Mesendoderm (in vitro differentiated cells): ENCODE results near the gene USP31.

ENCODE experiments used
- DNase-seq: peaks from one replicate; pipeline ENCODE4 v3.0.0; 2013
- H2AK5ac ChIP-seq: 2 replicates; pipeline ENCODE4 v1.6.1; 2013; ENCODE audit warnings: low read length, inconsistent platforms
- H2BK120ac ChIP-seq: 2 replicates; pipeline ENCODE4 v1.6.1; 2013; ENCODE audit warnings: low read depth, mild to moderate bottlenecking, low read length, moderate library complexity, mixed read lengths
- H2BK15ac ChIP-seq: replicated peaks from 2 replicates; pipeline ENCODE4 v1.6.1; 2013; ENCODE audit warnings: low read depth, mild to moderate bottlenecking, moderate library complexity
- H2BK5ac ChIP-seq: 2 replicates; pipeline ENCODE4 v1.6.1; 2013; ENCODE audit warnings: low read length, inconsistent platforms
- H3K18ac ChIP-seq: 2 replicates; pipeline ENCODE4 v1.6.1; 2013; ENCODE audit warnings: mild to moderate bottlenecking, low read length, mixed read lengths
- H3K23ac ChIP-seq: one replicate; pipeline ENCODE4 v1.6.1; 2013; ENCODE audit warnings: low read length
- H3K27ac ChIP-seq: 2 replicates; pipeline ENCODE4 v1.5.1; 2013; ENCODE audit warnings: low read depth, mild to moderate bottlenecking, inconsistent platforms, low read length, moderate library complexity
- H3K27me3 ChIP-seq: 2 replicates; pipeline ENCODE4 v1.6.1; 2013; ENCODE audit warnings: low read length, control low read depth, mild to moderate bottlenecking, inconsistent platforms; ENCODE audit not compliant: insufficient read depth, poor library complexity
- H3K36me3 ChIP-seq: 2 replicates; pipeline ENCODE4 v1.6.1; 2013; ENCODE audit warnings: low read length, inconsistent platforms; ENCODE audit not compliant: control insufficient read depth, insufficient read depth
- H3K4ac ChIP-seq: one replicate; pipeline ENCODE4 v1.6.1; 2013; ENCODE audit warnings: low read depth, mild to moderate bottlenecking, low read length, moderate library complexity
- H3K4me1 ChIP-seq: 2 replicates; pipeline ENCODE4 v1.6.1; 2013; ENCODE audit warnings: low read depth, low read length, inconsistent platforms; ENCODE audit not compliant: control insufficient read depth
- H3K4me2 ChIP-seq: 2 replicates; pipeline ENCODE4 v1.6.1; 2013; ENCODE audit warnings: low read length
- H3K4me3 ChIP-seq: 2 replicates; pipeline ENCODE4 v1.5.1; 2013; ENCODE audit warnings: mild to moderate bottlenecking, low read length
- H3K56ac ChIP-seq: one replicate; pipeline ENCODE4 v1.6.1; 2013; ENCODE audit warnings: low read length
- H3K79me1 ChIP-seq: 2 replicates; pipeline ENCODE4 v1.6.1; 2013; ENCODE audit warnings: low read length, inconsistent platforms
- H3K79me2 ChIP-seq: 2 replicates; pipeline ENCODE4 v1.6.1; 2013; ENCODE audit warnings: mild to moderate bottlenecking, low read length; ENCODE audit not compliant: control insufficient read depth, insufficient read depth
- H3K9ac ChIP-seq: 2 replicates; pipeline ENCODE4 v1.6.1; 2013; ENCODE audit warnings: low read length, inconsistent platforms
- H4K5ac ChIP-seq: one replicate; pipeline ENCODE4 v1.6.1; 2013; ENCODE audit warnings: low read length
- H4K8ac ChIP-seq: one replicate; pipeline ENCODE4 v1.6.1; 2013; ENCODE audit warnings: low read depth, mild to moderate bottlenecking, control low read depth, low read length, moderate library complexity
- WGBS: extraction: QIAGEN DNeasy Blood & Tissue Kit; methylation state at CpG from one replicate; pipeline ENCODE4 v1.1.7; 2013; ENCODE audit warnings: low lambda C conversion rate, missing lambda C conversion rate; ENCODE audit not compliant: insufficient coverage; ENCODE audit errors: extremely low coverage; 5-methylcytosine and 5-hydroxymethylcytosine counted together

Gene USP31

DNA sequence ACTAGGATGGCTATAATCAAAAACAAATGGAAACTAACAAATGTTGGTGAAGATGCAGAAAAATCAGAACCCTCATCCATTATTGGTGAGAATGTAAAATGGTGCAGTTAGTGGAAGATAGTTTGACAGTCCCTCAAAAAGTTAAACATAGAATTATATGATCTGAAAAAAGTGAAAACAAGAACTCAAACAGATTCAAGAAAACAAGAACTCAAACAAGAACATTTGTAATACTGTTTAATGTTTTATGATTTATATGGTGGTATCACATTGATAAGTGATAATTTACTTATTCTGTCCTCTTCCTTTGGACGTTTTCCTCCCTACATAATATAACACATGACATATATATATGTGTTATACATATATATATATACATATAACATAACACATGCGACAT, 12.0 kb downstream of the USP31 start:
- WGBS: no CpG with 5 or more reads among the region's 2 CpGs

DNA sequence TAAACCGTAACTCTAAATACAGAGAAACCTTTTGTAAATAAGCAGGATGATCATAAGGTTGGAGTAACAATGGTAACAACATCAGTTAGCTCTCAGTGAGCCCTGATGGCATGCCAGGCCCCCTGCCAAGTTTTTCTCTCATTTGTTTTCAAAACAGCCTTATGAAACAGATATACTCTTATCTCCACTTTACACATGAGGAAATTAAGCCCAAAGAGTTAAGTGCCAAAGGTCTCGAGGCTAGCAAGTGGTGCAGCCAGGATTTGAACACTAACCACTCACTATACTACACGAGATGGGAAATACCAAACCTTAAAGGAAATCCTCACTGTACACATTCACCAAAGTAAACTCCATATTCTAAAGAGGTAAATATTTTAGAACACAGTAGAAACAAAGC, 15.0 kb downstream of the USP31 start:
- Histone ChIP-seq H2BK120ac (no peak overlapping the region), H3K56ac (no peak overlapping the region), H3K36me3 (no peaks in the 10 kb centered on the region), H3K4me2 (no peak overlapping the region), H4K8ac (no peak overlapping the region), H3K27ac (no peak overlapping the region), H2BK15ac (no peak overlapping the region), H3K79me2 (peaks cover 42% of the 10 kb centered on the region), H2BK5ac (no peak overlapping the region), H3K27me3 (no peaks in the 10 kb centered on the region), H3K18ac (no peak overlapping the region), H3K23ac (no peak overlapping the region), H3K9ac (no peak overlapping the region), H3K4me1 (no peaks in the 10 kb centered on the region), H3K79me1 (peaks cover 21% of the 10 kb centered on the region), H3K4ac (no peak overlapping the region), H2AK5ac (no peak overlapping the region), H3K4me3 (no peak overlapping the region), H4K5ac (no peak overlapping the region)
- DNase-seq: no peak
- no CpG with 5 or more reads among the region's 3 CpGs for WGBS

More for the DNA sequence above, 12.0 kb downstream of the USP31 start:
- H2BK15ac ChIP-seq: no peak overlapping the region
- no peak overlapping the region for H2BK120ac ChIP-seq
- no peak overlapping the region for H2BK5ac ChIP-seq
- no peak overlapping the region for H3K4me3 ChIP-seq
- no peak overlapping the region for H3K23ac ChIP-seq
- no peak overlapping the region for H3K9ac ChIP-seq
- H3K56ac ChIP-seq: no peak overlapping the region
- peaks cover 42% of the 10 kb centered on the region for H3K79me2 ChIP-seq
- H4K5ac ChIP-seq: no peak overlapping the region
- no peak overlapping the region for H3K18ac ChIP-seq
- H3K4me1 ChIP-seq: peaks cover 7% of the 10 kb centered on the region
- H3K79me1 ChIP-seq: peaks cover 24% of the 10 kb centered on the region
- no peak for DNase-seq
- no peak overlapping the region for H3K4me2 ChIP-seq
- no peaks in the 10 kb centered on the region for H3K27me3 ChIP-seq
- no peak overlapping the region for H4K8ac ChIP-seq
- no peak overlapping the region for H3K27ac ChIP-seq
- no peaks in the 10 kb centered on the region for H3K36me3 ChIP-seq
- no peak overlapping the region for H2AK5ac ChIP-seq
- H3K4ac ChIP-seq: no peak overlapping the region

- DNase-seq: no peak
- Histone ChIP-seq H2AK5ac (no peak overlapping the region), H3K79me1 (peaks cover 16% of the 10 kb centered on the region), H3K27ac (no peak overlapping the region), H3K23ac (no peak overlapping the region), H4K5ac (no peak overlapping the region), H3K4ac (no peak overlapping the region), H3K18ac (no peak overlapping the region), H3K27me3 (no peaks in the 10 kb centered on the region), H2BK5ac (no peak overlapping the region), H3K36me3 (no peaks in the 10 kb centered on the region), H3K9ac (no peak overlapping the region), H3K4me1 (no peaks in the 10 kb centered on the region), H3K4me3 (no peak overlapping the region), H3K4me2 (no peak overlapping the region), H2BK120ac (no peak overlapping the region), H3K79me2 (peaks cover 37% of the 10 kb centered on the region), H2BK15ac (no peak overlapping the region), H3K56ac (no peak overlapping the region), H4K8ac (no peak overlapping the region)
- 100% methylated on average over 4 of the region's 11 CpGs for WGBS
Observed at GRCh38 chr16:23132775-23133463, 16.3 kb downstream of the USP31 start.

DNA sequence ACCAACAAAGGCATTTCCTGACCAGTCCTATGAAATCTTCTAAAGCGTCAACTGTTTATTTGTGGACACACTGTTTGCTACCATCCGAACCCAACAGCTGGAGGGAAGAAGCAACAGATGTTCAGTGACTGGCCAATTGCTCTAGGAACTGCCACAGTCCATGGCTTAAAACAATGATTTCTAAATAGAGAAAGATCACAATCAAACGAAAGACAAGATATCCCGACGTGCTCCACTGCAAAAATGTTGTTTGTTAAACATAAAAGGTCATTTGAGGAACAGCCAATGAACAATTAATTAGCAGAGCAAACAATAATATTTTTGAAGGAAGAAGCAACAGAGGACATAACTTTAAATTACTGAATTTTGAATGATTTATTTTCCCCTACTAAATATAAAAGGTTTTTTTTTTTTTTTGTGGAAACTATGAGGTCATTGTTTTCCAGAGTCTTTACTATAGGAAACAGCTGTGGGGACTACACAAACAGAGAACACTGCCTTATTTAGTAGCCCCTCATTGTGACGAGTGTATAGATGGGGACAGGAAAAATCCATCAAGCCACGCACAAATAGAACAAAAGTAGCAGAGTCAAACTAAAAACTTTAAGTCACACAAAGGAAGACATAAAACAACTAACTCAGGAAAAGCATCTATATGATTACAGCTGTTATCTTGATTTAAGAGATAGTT, 17.2 kb downstream of the USP31 start:
- Histone ChIP-seq H2BK5ac (no peak overlapping the region), H3K18ac (no peak overlapping the region), H3K79me1 (peaks cover 18% of the 10 kb centered on the region), H3K79me2 (peaks cover 36% of the 10 kb centered on the region), H4K8ac (no peak overlapping the region), H2BK120ac (no peak overlapping the region), H3K23ac (no peak overlapping the region), H3K27ac (no peak overlapping the region), H3K4me3 (no peak overlapping the region), H3K4ac (no peak overlapping the region), H3K36me3 (no peaks in the 10 kb centered on the region), H4K5ac (no peak overlapping the region), H2BK15ac (no peak overlapping the region), H3K4me2 (no peak overlapping the region), H3K4me1 (no peaks in the 10 kb centered on the region), H3K9ac (no peak overlapping the region), H2AK5ac (no peak overlapping the region), H3K56ac (no peak overlapping the region), H3K27me3 (no peaks in the 10 kb centered on the region)
- DNase-seq: no peak
- whole genome bisulfite sequencing: no CpG with 5 or more reads among the region's 7 CpGs

DNA sequence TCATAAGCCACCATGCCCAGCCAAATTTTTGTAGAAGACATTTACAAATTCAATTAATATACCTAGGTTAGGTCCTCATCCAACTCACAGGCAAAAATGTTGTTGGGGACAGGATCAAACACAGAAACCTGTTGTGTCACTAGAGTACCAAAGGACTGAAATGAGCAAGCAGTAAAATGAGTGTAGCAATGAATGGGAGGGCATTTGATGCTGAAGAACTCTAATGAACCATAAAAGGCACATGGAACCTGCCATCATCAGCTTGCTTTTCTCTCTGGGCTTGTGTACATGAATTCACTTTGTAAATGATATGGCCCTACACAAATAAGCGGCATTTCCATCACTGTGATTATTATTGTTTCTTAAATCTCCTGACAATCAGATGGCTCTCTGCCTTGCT, 17.8 kb downstream of the USP31 start:
- Histone ChIP-seq H3K79me1 (peaks cover 16% of the 10 kb centered on the region), H4K5ac (no peak overlapping the region), H3K23ac (no peak overlapping the region), H3K4me2 (no peak overlapping the region), H3K56ac (no peak overlapping the region), H3K4me1 (no peaks in the 10 kb centered on the region), H3K18ac (no peak overlapping the region), H2AK5ac (no peak overlapping the region), H3K79me2 (peaks cover 34% of the 10 kb centered on the region), H2BK5ac (no peak overlapping the region), H3K27ac (no peak overlapping the region), H4K8ac (no peak overlapping the region), H3K36me3 (no peaks in the 10 kb centered on the region), H3K4me3 (no peak overlapping the region), H2BK15ac (no peak overlapping the region), H3K27me3 (no peaks in the 10 kb centered on the region), H3K4ac (no peak overlapping the region), H3K9ac (no peak overlapping the region), H2BK120ac (no peak overlapping the region)
- DNase-seq: no peak
- no CpG with 5 or more reads among the region's 1 CpG for WGBS
